HL-60/S4 (cell line): Measurements from ENCODE around the gene CACFD1.
"Not testable (repeated sequence)": the region's sequence is repeated elsewhere in the genome, so short reads cannot be mapped to it uniquely, and the experiment has no call there.

Experiments
- in situ Hi-C: fragments of 300-500 bp; cut with MboI; formaldehyde crosslinking; loops from 2 replicates; pipeline ENCODE4 v1.14.3; 2022; ENCODE audit warnings: low sequenced_read_pairs

The CACFD1 gene

DNA sequence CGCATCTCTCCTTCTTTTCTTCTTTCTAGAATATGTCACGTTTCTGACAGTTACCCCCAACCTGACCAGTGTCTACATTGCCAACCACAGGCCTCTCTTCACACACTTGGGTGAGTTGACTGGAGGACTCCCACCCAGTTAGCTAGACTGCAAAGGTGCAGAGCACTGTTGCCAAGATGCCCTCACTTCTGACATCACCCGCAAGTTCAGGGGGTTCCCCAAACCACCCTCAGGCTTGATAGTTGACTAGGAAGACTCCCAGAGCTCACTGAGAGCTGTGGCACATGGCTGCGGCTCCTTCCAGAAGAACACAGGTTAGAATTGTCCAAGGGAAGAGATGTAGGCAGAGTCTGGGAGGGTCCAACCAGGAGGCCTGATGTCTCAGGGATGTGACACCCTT is 20.4 kb upstream of the CACFD1 start:
- in situ Hi-C loops = no loop called here

DNA sequence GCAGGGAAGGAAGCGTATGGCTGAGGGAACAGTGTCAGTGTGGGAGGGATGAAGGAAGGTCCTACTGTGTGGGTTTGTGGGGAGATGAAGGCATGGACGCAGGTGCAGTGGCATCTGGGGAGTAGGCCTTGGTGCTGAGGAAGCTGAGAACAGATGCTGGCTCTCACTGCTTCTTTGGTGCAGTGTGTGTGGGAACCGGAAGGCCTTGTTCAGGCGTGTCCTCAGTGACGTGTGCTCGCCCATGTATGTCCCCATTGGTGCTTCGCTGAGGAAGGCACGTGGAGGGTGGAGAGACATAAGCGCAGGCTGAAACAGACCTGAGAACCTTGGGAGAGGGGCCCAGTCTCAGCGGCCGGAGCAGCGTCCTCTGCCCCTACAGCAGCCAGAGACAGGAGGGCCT is 18.9 kb upstream of the CACFD1 start:
- in situ Hi-C loops = no loop called here

DNA sequence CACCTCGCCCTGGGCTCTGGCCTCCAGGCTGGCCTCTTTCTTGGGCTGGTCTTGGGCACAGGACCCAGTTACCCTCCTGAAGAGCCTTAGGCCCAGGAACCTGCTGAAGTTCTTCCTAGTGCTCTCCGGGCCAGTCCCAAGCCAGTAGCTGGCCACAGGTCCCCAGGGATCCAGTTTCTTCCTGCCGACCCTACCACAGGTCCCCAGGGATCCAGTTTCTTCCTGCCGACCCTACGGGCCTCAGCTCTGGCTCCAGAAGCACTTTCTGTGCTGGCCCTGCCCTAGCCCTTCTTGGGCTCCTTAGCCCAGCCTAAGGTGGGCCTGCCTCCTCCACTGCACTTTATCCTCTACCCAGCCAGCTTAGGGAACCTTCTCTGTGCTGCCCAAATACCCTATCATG is 18.2 kb upstream of the CACFD1 start:
- in situ Hi-C loops = no loop called here

GRCh38 chr9:133443248-133443647 is 16.5 kb upstream of the CACFD1 start:
- in situ Hi-C loops = no loop called here

- in situ Hi-C loops = no loop called here
Measured at GRCh38 chr9:133443982-133444381, 15.8 kb upstream of the CACFD1 start.

DNA sequence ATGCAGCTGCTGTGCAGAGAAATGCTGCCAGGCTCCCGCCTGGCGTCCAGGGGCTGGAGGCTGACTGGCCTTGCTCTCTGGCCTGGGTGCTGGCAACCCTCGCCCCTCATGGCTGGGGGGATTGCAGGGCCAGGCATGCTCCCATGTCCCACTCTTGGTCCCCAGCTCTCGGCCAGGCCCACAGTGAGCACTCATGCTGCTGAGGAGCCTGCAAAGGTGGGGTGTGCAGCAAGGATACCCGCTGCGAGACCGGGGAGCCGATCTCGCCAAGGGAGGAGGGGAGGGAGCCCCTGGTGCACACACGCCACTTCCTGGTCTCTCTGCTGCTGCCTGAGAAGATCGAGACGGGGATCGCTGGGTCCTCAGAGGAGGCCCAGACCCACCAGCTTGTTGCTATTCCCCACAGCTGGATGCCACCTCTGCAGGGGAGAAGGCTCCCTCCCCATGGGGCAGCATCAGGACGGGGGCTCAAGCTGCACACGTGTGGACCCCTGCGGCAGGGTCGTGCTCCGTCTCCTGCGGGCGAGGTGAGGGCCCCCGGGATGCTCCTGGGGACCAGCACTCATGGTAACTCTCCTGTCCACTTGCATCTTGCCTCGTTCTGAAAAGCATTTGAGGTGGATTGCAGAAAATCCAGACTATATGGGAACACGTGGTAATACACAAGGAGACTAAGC is 14.3 kb upstream of the CACFD1 start:
- in situ Hi-C loops = no loop called here

- in situ Hi-C loops = no loop called here
Measured at GRCh38 chr9:133448487-133448972, 11.2 kb upstream of the CACFD1 start.

DNA sequence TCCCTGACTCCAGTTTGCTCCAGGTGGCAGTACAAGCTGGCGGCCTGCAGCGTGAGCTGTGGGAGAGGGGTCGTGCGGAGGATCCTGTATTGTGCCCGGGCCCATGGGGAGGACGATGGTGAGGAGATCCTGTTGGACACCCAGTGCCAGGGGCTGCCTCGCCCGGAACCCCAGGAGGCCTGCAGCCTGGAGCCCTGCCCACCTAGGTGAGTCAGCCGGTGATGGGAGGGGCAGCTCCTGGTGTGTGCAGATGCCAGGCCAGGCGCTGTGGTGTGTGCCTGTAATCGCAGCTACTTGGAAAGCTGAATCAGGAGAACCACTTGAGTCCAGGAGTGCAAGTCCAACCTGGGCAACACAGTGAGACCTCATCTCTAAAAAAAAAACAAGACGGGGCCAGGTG is 10.0 kb upstream of the CACFD1 start:
- in situ Hi-C loops = no loop called here

GRCh38 chr9:133451865-133452264 is 7.9 kb upstream of the CACFD1 start:
- in situ Hi-C loops = not testable (repeated sequence)

- in situ Hi-C loops = no loop called here
Measured at GRCh38 chr9:133452562-133452961, 7.2 kb upstream of the CACFD1 start.

- in situ Hi-C loops = no loop called here
Measured at GRCh38 chr9:133453651-133454050, 6.1 kb upstream of the CACFD1 start.

DNA sequence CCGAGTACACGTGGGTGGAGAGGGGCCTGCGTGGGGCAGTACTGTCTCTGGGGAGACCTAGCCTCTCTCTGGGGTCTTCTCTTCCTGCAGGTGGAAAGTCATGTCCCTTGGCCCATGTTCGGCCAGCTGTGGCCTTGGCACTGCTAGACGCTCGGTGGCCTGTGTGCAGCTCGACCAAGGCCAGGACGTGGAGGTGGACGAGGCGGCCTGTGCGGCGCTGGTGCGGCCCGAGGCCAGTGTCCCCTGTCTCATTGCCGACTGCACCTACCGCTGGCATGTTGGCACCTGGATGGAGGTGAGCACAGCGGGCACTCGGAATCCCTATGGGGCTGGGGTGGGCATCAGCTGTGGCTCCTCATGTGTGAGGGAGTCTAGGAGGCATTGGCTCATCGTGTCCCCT is 5.5 kb upstream of the CACFD1 start:
- in situ Hi-C loops = no loop called here

GRCh38 chr9:133454943-133455673 is 4.7 kb upstream of the CACFD1 start:
- in situ Hi-C loops = no loop called here

GRCh38 chr9:133455936-133456335 is 3.8 kb upstream of the CACFD1 start:
- in situ Hi-C loops = no loop called here

GRCh38 chr9:133456409-133456808 is 3.4 kb upstream of the CACFD1 start:
- in situ Hi-C loops = no loop called here

DNA sequence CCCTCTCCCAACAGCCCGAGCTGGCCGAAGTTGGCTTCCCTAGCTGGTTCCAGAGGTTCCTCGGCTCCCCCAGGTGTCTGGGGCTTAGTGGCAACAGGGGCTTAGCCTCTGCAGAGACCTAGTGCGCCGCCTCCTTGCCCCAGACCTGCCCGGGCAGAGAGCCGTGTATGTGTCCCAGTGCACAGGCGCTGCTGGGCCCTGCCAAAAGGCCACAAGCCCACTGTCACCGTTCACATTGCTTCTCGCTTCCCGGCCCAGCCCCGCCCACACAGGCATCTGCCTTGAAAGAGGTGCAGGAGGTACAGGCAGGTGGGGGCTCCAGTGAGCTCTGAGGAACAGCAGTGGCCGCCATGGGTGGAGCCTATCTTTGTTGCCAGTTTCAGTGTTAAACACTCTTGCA is 2.5 kb upstream of the CACFD1 start:
- in situ Hi-C loops = no loop called here

GRCh38 chr9:133457748-133458147 is 2.0 kb upstream of the CACFD1 start:
- in situ Hi-C loops = no loop called here

DNA sequence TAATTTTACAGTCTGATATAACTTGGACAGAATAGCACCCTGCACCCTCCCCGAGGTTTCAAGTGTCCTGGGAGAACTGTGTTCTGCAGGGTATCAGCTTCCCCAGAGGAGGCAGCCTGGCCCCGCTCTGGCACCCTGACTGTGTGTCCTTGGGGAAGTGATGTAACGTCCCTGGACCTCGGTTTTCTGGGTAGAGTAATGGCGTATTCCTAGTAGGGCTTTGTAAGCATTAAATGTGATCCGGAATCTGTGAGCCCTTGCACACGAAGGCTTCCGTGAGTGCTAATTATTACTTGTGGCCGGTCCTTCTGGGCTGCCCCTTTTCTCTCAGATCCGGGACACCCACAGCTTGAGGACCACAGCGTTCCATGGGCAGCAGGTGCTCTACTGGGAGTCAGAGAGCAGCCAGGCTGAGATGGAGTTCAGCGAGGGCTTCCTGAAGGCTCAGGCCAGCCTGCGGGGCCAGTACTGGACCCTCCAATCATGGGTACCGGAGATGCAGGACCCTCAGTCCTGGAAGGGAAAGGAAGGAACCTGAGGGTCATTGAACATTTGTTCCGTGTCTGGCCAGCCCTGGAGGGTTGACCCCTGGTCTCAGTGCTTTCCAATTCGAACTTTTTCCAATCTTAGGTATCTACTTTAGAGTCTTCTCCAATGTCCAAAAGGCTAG is 1.0 kb upstream of the CACFD1 start:
- in situ Hi-C loops = no loop called here

DNA sequence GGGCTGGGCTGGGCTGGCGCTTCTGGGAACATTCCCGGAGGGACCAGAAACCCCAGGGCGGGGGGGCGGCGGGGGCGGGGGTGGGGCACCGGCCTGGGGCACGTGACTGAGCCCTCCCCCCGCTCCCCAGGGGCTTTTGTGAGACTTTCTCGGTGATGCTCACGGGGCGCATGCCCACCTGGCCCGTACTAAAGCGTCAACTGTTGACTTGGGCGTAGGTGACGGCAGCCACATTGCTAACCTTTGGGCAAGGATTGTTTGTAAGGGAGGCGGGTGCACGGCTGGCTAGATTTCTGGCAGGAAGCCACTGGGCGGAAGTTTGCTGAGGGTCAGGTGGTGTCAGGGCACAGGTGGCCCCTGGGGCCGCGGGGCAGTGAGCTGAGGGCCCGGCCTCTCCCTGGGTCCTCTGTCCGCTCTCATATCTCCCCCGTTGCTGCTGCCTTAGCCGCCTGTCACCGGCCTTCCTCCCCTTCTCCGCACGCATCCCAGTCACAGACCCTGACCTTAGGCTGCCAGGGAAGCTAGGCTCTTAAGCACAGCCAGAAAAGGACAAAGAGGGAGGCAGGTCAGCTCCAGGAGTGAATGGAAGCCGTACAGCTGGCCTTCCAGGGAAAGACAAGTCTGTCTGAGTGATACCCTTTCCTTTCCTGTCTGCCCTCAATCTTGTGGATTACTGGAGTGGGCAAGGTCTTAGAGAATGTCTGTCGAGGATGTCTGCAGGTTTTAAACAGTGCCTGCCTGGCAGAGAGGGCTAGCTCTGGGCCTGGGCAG is 812 bp downstream of the CACFD1 start:
- in situ Hi-C loops = no loop called here

DNA sequence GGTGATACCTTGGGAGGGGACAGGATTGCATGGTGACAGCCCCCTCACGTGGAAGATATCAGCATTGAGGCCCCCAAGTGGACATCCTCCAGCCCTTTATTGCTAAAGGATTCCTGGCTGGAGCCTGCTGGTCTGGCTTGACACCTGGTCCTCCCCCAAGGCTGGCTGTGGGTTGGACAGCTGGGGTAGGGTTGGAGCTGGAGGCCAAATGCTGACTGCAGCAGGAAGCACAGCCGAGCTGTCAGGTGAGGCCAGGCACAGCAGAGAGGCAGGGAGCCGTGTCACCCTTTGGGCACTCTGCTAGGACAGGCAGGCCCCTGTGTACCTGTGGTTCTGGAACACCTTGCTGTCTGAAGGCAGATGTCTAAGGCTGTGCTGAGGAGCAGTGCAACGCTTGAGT is 2.2 kb downstream of the CACFD1 start:
- in situ Hi-C loops = no loop called here

GRCh38 chr9:133463234-133463863 is 3.6 kb downstream of the CACFD1 start:
- in situ Hi-C loops = no loop called here
